Measurements from ENCODE around the gene NFAT5.
A peak's percentile ranks its signal among the peaks of the same experiment; 100 is the strongest.
"Not testable (repeated sequence)": the region's sequence is repeated elsewhere in the genome, so short reads cannot be mapped to it uniquely, and the experiment has no call there.

The NFAT5 gene

GRCh38 chr16:69559164-69559563 lies 6.6 kb upstream of the NFAT5 start:
- no peak overlapping the region for H3K27ac ChIP-seq
- TF ChIP-seq CTCF (IDR thresholded peaks at IDR 0.05) = no peak
- TF ChIP-seq ZFX (IDR thresholded peaks at IDR 0.05; ENCODE audit: borderline replicate concordance) = no peak

- H3K27ac ChIP-seq = not testable (repeated sequence)
These were observed 4.4 kb upstream of the NFAT5 start for GRCh38 chr16:69561367-69561766.

GRCh38 chr16:69561901-69562300 lies 3.9 kb upstream of the NFAT5 start:
- no peak overlapping the region for H3K27ac ChIP-seq
- TF ChIP-seq CTCF (IDR thresholded peaks at IDR 0.05) (no peak), ZFX (IDR thresholded peaks at IDR 0.05; ENCODE audit: borderline replicate concordance) (no peak)

- H3K27ac ChIP-seq = no peak overlapping the region
These were observed 3.0 kb upstream of the NFAT5 start for GRCh38 chr16:69562813-69563212.

GRCh38 chr16:69563605-69564580 lies 1.9 kb upstream of the NFAT5 start:
- no peak overlapping the region for H3K27ac ChIP-seq
- TF ChIP-seq ZFX (IDR thresholded peaks at IDR 0.05; ENCODE audit: borderline replicate concordance) (no peak), CTCF (IDR thresholded peaks at IDR 0.05) (no peak)

More at GRCh38 chr16:69562813-69563212, 3.0 kb upstream of the NFAT5 start:
- no peak for TF ChIP-seq CTCF (IDR thresholded peaks at IDR 0.05)
- no peak for TF ChIP-seq ZFX (IDR thresholded peaks at IDR 0.05; ENCODE audit: borderline replicate concordance)

GRCh38 chr16:69564845-69565670 lies 708 bp upstream of the NFAT5 start:
- no peak for TF ChIP-seq ZFX (IDR thresholded peaks at IDR 0.05; ENCODE audit: borderline replicate concordance)
- TF ChIP-seq CTCF (IDR thresholded peaks at IDR 0.05) = no peak; the same call in 1 of the 2 replicates
- peak overlapping the region; percentile 83 for H3K27ac ChIP-seq

- no peak for TF ChIP-seq ZFX (IDR thresholded peaks at IDR 0.05; ENCODE audit: borderline replicate concordance)
- no peak for TF ChIP-seq CTCF (IDR thresholded peaks at IDR 0.05)
These were observed 644 bp downstream of the NFAT5 start for GRCh38 chr16:69566240-69566980.

More at GRCh38 chr16:69566240-69566980, 644 bp downstream of the NFAT5 start:
- peak overlapping the region; percentile 83 for H3K27ac ChIP-seq

Measured in 22Rv1 (cell line).